T-cell (primary cell): ENCODE data around the gene IL32. TPM values are rescaled to one million over a fixed set of nuclear protein-coding genes. Genes with fewer than 3 reads are reported as not detected.
A peak's percentile ranks its signal among the peaks of the same experiment; 100 is the strongest.

Experiments used
- ATAC-seq, 4 experiments: fragments of 200-7000 bp in 3 of 4; fragments of 150-1000 bp in 1 of 4; cut with Tn5 transposase; replicated peaks in 1 of 4; 1 replicate in 3 of 4; 2 replicates in 1 of 4; pipeline ENCODE4 v1.10.0; 2021; ENCODE audit warnings: moderate library complexity in 3 of 4, mild to moderate bottlenecking in 2 of 4, moderate number of reproducible peaks in 1 of 4
- CTCF ChIA-PET, 2 donors: fragments of 300-600 bp; sonication (Branson Sonifier 250); formaldehyde crosslinking; loops; one replicate each; lab custom pipeline; 2022; ENCODE audit warnings: antibody characterized with exemption in 2 of 2; lab: Charles Lee
- POLR2A ChIA-PET, 2 donors: fragments of 300-600 bp; sonication (Branson Sonifier 250); formaldehyde crosslinking; loops; one replicate each; lab custom pipeline; 2022; ENCODE audit warnings: antibody characterized with exemption in 2 of 2; lab: Charles Lee
- DNase-seq, 35 experiments: peaks; one replicate each; pipeline versions ENCODE4 v3.0.0 to v3.0.0-alpha.2; 2013 to 2023
- H3K27ac ChIP-seq: one replicate; pipeline ENCODE4 v1.5.1; 2013; ENCODE audit warnings: low read length
- H3K27me3 ChIP-seq, 2 experiments: replicated peaks in 1 of 2; 1 replicate in 1 of 2; 2 replicates in 1 of 2; pipeline versions ENCODE4 v1.6.1 to v1.7.0; 2013; ENCODE audit warnings: low read length in 1 of 2, mixed read lengths in 1 of 2; ENCODE audit not compliant: control insufficient read depth in 2 of 2, insufficient read depth in 2 of 2; ENCODE audit errors: extremely low read depth in 1 of 2
- H3K36me3 ChIP-seq, 2 donors: 1 replicate in 1 of 2; 2 replicates in 1 of 2; pipeline versions ENCODE4 v1.6.1 to v1.7.0; 2013; ENCODE audit warnings: low read length in 1 of 2; ENCODE audit not compliant: control insufficient read depth in 2 of 2, insufficient read depth in 1 of 2; ENCODE audit errors: extremely low read depth in 1 of 2
- H3K4me1 ChIP-seq, 2 experiments: 1 replicate in 1 of 2; 2 replicates in 1 of 2; pipeline versions ENCODE4 v1.6.1 to v1.7.0; 2013; ENCODE audit warnings: low read length in 2 of 2, mixed read lengths in 1 of 2; ENCODE audit not compliant: insufficient read depth in 2 of 2, control insufficient read depth in 1 of 2; ENCODE audit errors: extremely low read depth in 1 of 2
- H3K4me3 ChIP-seq, 2 donors: 1 replicate in 1 of 2; 2 replicates in 1 of 2; pipeline versions ENCODE4 v1.5.1 to v1.7.0; 2013; ENCODE audit warnings: mild to moderate bottlenecking in 2 of 2, low read length in 1 of 2, moderate library complexity in 1 of 2; ENCODE audit not compliant: control insufficient read depth in 1 of 2; ENCODE audit errors: extremely low read depth in 1 of 2
- H3K9me3 ChIP-seq: 2 replicates; pipeline ENCODE4 v1.7.0; 2013
- H3K27ac Mint-ChIP-seq, 2 donors: one replicate each; pipeline ENCODE4 v1.8.0; 2020 to 2021; ENCODE audit warnings: mild to moderate bottlenecking in 2 of 2, mixed read lengths in 2 of 2
- H3K27me3 Mint-ChIP-seq, 2 donors: one replicate each; pipeline ENCODE4 v1.8.0; 2021 to 2022; ENCODE audit warnings: mixed read lengths in 2 of 2
- H3K36me3 Mint-ChIP-seq: one replicate; pipeline ENCODE4 v1.8.0; 2021; ENCODE audit warnings: mixed read lengths
- H3K4me1 Mint-ChIP-seq, 3 donors: one replicate each; pipeline ENCODE4 v1.8.0; 2020 to 2022; ENCODE audit warnings: mixed read lengths in 3 of 3, mild to moderate bottlenecking in 1 of 3
- H3K4me3 Mint-ChIP-seq, 3 donors: one replicate each; pipeline ENCODE4 v1.8.0; 2020 to 2022; ENCODE audit warnings: mild to moderate bottlenecking in 3 of 3, mixed read lengths in 3 of 3, moderate library complexity in 3 of 3
- H3K9me3 Mint-ChIP-seq, 3 donors: one replicate each; pipeline ENCODE4 v1.8.0; 2020 to 2022; ENCODE audit warnings: mixed read lengths in 3 of 3
- WGBS: methylation state at CpG from one replicate; pipeline ENCODE4 v1.1.5; 2013; ENCODE audit warnings: missing lambda C conversion rate; ENCODE audit not compliant: insufficient coverage; 5-methylcytosine and 5-hydroxymethylcytosine counted together
- total RNA-seq, 35 experiments: library from RNA in 6 of 35; stranded (reverse) in 6 of 35; fragments of 120-200 nt in 1 of 35; gene quantifications; one replicate each; pipeline versions ENCODE4 v1.2.1 to v1.2.4 and lab custom pipeline; 2013 to 2026

Gene IL32
- total RNA-seq, 5 donors from 2014 or later (not counting 1 experiment from before 2014, with no cell fraction given) = 736 to 1,200 (median 999) TPM

DNA sequence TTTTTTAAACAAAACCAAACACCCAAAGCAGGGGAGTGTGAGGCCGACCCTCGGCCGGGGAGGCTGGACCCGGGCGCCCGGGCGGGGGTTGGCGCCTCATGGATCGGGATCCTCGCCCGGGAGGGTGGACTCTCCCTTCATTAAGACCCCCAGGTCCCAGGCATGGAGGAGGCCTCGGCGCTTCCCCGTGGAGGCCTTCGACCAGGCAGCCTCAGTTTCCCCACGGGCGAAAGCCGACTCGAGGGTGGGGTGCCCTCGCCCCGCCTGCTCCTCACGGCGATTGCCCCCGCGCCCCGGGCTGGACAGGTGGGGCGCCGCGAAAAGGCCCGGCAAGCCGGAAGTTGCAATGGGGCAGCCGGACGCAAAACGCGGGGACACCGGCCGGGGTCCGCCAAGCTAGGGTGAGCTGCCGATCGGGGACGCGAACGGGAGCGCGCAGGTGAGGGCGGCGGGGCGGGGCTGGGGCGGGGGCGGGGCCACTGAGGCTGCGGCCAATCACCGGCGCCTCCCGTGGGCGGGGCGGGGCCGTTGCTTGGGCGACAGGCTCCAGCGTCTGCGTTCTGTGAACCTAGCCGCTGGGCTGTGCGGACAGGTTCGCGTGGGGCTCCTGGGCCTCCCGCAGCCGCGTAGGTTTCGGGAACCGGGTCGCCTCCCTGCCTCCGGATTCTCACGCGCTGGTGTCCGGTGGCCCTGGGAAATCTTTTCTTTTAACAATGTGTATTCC, 40.9 kb downstream of the IL32 start:
- H3K27me3 ChIP-seq = peaks cover 0 to 2% of the 10 kb centered on the region in 2 experiments
- Mint-ChIP-seq H3K4me1 (peaks cover 21 to 41% (median 40%) of the 10 kb centered on the region in 3 donors), H3K27ac (peak overlapping the region; percentile 90 to 92), H3K36me3 (no peaks in the 10 kb centered on the region), H3K27me3 (no peaks in the 10 kb centered on the region), H3K9me3 (no peaks in the 10 kb centered on the region), H3K4me3 (peak overlapping the region; percentile 79 to 86 (median 85))
- H3K36me3 ChIP-seq = peaks cover 0 to under 1% of the 10 kb centered on the region in 2 donors
- CTCF ChIA-PET = interaction anchor here in 1 of 2 donors (0.9 to 1.1 kb wide), 2 partner anchors 21 to 23 kb away, joined by 3 to 6 read pairs; no protein-coding TSS in a partner anchor
- peak overlapping the region; percentile 81 for H3K27ac ChIP-seq
- ATAC-seq (peak; percentile 89 to 95 (median 92)), DNase-seq (peak; percentile 69 to 93 (median 86))
- no peaks in the 10 kb centered on the region for H3K9me3 ChIP-seq
- under 1% methylated on average over 71 of the region's 74 CpGs for WGBS
- POLR2A ChIA-PET = interaction anchor here in 1 of 2 donors (0.7 kb wide), 1 partner anchor 77 kb away, joined by 3 read pairs; no protein-coding TSS in a partner anchor
- peak overlapping the region; percentile 63 to 80 for H3K4me3 ChIP-seq
- H3K4me1 ChIP-seq = peaks cover 6 to 40% of the 10 kb centered on the region in 2 experiments

DNA sequence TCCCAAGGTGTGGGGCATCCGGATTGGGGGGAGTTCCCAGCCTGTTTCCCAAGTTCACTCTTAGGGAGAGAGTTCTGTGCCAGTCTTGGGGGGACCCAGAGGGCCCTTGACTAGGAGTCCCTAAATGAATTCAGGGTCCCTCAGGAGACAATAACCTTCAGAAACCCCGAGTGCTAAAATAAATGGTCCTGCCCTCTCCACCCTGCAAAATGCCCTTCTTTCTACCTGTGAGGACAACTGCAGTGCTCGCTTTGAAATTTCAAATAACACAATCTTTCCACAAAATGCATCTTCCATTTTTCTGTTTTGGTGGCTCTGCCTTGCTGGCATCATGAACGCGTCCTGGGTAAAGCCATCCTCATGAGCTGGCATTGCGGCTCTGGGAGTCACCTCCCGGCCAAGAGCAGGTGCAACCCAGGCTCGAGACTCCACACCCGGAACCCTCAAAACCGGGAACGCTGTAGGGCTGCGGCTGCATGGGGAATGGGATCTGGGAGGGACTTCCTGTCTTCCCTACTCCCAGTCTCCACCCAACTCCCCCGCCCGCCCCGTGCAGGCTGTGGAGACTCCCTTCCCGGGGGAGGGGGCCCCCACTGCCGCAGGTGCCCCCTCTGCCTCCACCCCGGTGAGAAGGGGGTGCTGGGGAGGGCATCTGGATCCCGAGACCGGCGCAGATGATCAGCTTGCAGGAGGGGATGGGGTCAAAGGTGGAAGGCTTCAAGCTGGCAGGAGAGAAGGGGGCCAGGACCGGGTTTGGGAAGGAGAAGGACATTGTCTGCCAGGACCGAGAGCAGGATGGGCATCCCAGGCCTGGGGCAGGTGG, 46.8 kb downstream of the IL32 start, which contains the start of gene ZNF205:
Gene ZNF205, plus strand, starts transcription at position 529 of the 823 bp plus-strand sequence. CDS start 845 bp downstream, outside the sequence.
- no peak for DNase-seq
- ChIA-PET CTCF (no interaction called here), POLR2A (interaction anchor here in 1 of 2 donors (0.6 kb wide), 1 partner anchor 29 kb away, joined by 3 read pairs; no protein-coding TSS in a partner anchor)
- WGBS = 62% methylated on average over 11 of the region's 23 CpGs
- peaks cover 4% of the 10 kb centered on the region for H3K36me3 Mint-ChIP-seq
- H3K27me3 ChIP-seq = peaks cover 0 to 26% of the 10 kb centered on the region in 2 experiments
- H3K36me3 ChIP-seq = peaks cover 0 to 4% of the 10 kb centered on the region in 2 donors
- H3K27me3 Mint-ChIP-seq = no peaks in the 10 kb centered on the region
- peaks cover 1 to 2% of the 10 kb centered on the region in 2 experiments for H3K4me1 ChIP-seq
- no peaks in the 10 kb centered on the region for H3K9me3 ChIP-seq
- no peak for ATAC-seq
- H3K4me1 Mint-ChIP-seq = peaks cover 2 to 4% (median 3%) of the 10 kb centered on the region in 3 donors
- H3K4me3 Mint-ChIP-seq = no peak within 1 kb of the TSS
- H3K27ac ChIP-seq = no peak within 1 kb of the TSS
- no peak within 1 kb of the TSS for H3K27ac Mint-ChIP-seq
- no peak within 1 kb of the TSS for H3K4me3 ChIP-seq
- H3K9me3 Mint-ChIP-seq = no peaks in the 10 kb centered on the region

DNA sequence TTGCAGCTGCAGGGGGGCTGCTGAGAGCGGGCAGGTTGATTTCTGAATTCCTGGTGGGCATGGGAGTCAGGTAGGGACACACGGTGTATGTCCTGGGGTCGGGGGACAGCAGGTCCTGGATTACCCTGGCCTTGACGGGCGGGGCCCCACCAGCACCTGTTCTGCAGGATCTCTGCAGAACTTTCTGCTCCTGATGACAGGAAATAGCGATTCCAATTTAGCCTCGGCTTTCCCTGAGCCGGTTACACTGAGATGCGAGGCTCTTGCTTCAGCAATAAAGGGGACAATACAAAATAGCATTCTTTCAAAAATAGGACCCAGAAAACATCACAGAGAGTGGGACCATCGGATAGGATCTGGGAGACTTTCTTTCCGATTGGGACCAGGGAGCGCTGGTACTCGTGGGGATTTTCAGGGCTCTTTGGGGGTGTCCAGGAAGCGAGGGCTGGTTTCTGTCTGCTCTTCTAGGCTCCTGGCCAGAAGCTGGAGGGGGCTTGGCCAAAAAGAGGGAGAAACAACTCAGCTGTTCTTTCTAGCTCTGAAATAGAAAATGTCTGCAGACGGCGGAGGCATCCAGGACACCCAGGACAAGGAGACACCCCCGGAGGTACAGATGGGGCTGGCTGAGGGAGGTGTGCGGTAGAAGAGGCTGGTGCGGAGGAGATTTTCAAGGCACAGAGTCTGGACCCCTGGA, 47.6 kb downstream of the IL32 start:
- H3K4me1 Mint-ChIP-seq = peaks cover 0 to 2% (median 0%) of the 10 kb centered on the region in 3 donors
- no peak overlapping the region for H3K4me3 Mint-ChIP-seq
- Histone ChIP-seq H3K4me3 (no peak overlapping the region), H3K9me3 (no peaks in the 10 kb centered on the region), H3K36me3 (peaks cover 0 to 4% of the 10 kb centered on the region in 2 donors), H3K27me3 (peaks cover 0 to 26% of the 10 kb centered on the region in 2 experiments), H3K27ac (no peak overlapping the region), H3K4me1 (no peaks in the 10 kb centered on the region)
- 74% methylated on average over 14 of the region's 19 CpGs for WGBS
- CTCF ChIA-PET = interaction anchor here in 1 of 2 donors (0.6 kb wide), 1 partner anchor 27 kb away, joined by 3 read pairs; no protein-coding TSS in a partner anchor
- H3K27ac Mint-ChIP-seq = no peak overlapping the region
- DNase-seq (no peak), ATAC-seq (no peak)
- H3K9me3 Mint-ChIP-seq = no peaks in the 10 kb centered on the region
- no peaks in the 10 kb centered on the region for H3K27me3 Mint-ChIP-seq
- POLR2A ChIA-PET = interaction anchor here in 1 of 2 donors (0.6 kb wide), 1 partner anchor 29 kb away, joined by 3 read pairs; no protein-coding TSS in a partner anchor
- H3K36me3 Mint-ChIP-seq = peaks cover 4% of the 10 kb centered on the region

DNA sequence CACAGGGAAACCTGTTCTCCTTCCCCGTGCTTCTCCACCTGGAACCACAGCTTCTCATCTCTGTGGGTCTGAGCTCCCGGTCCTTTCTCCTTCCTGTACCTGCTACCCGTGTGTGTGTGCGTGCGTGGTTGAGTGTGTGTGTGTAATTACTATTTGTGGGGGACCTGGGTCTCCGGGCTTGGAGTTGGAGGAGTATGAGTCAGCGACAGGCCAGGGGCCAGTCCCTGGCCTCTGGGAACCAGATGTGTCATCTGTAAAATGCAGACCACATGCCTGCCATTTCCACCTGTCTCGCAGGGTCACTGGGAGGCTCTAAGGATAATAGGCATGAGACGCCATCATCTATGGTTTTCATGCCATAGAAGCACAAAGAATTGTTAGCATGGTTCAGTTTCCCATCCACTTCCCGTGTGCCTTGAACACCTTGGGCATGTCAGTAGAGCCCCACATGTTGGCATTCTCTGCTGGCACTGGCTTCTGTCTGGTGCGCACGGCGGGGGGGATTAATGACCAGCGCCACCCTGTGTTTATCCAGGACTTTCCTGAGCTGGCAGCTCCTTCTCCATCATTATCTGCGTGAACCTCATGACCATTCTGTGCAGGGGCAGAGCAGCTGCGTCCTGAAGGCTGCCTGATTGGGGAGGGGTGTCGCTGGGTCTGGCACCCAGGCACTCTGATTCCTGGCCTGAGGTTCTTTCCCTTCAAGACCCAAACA, 48.5 kb downstream of the IL32 start:
- no peaks in the 10 kb centered on the region for H3K9me3 ChIP-seq
- POLR2A ChIA-PET = interaction anchor here in 1 of 2 donors (0.5 kb wide), 1 partner anchor 156 kb away, joined by 3 read pairs; no protein-coding TSS in a partner anchor
- peaks cover 0 to 2% (median 0%) of the 10 kb centered on the region in 3 donors for H3K4me1 Mint-ChIP-seq

DNA sequence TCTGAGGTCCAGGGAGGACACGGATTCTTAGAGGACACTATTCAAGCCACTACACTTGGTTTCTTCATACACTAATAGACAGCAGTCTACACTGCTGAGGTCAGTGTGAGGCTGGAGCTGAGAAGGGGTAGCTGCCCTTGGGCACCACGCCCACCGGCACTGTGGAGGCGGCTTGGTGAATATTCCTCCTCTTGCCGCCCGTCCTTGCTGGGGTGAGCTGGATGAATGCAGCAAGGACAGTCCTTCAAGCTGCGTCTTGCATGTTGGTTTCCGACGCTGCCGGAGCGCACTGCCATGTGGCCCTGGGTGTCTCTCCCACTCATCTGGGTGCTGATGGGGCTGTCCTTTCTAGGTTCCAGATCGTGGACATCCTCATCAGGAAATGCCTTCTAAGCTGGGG, 49.6 kb downstream of the IL32 start:
- H3K9me3 Mint-ChIP-seq = no peaks in the 10 kb centered on the region
- no peak overlapping the region for H3K27ac Mint-ChIP-seq
- no peak overlapping the region for H3K27ac ChIP-seq
- no peak overlapping the region for H3K4me3 ChIP-seq
- DNase-seq (no peak), ATAC-seq (no peak)
- no peak overlapping the region for H3K4me3 Mint-ChIP-seq
- ChIA-PET CTCF (interaction anchor here (0.6 to 0.7 kb wide), 3 partner anchors 13 to 102 kb away, joined by 3 to 4 read pairs (median 4); no protein-coding TSS in a partner anchor), POLR2A (interaction anchor here in 1 of 2 donors (0.6 kb wide), 1 partner anchor 40 kb away, joined by 3 read pairs; no protein-coding TSS in a partner anchor)
- 94% methylated on average over 10 of the region's 12 CpGs for WGBS
- H3K4me1 Mint-ChIP-seq = no peaks in the 10 kb centered on the region
- no peaks in the 10 kb centered on the region for H3K4me1 ChIP-seq
- H3K36me3 Mint-ChIP-seq = peaks cover 4% of the 10 kb centered on the region
- H3K27me3 Mint-ChIP-seq = no peaks in the 10 kb centered on the region
- H3K9me3 ChIP-seq = no peaks in the 10 kb centered on the region
- H3K36me3 ChIP-seq = peaks cover 0 to 4% of the 10 kb centered on the region in 2 donors
- peaks cover 0 to 26% of the 10 kb centered on the region in 2 experiments for H3K27me3 ChIP-seq

More for the DNA sequence above, 48.5 kb downstream of the IL32 start:
- no peaks in the 10 kb centered on the region for H3K27me3 Mint-ChIP-seq
- H3K4me1 ChIP-seq = no peaks in the 10 kb centered on the region
- H3K27ac ChIP-seq = no peak overlapping the region
- H3K36me3 Mint-ChIP-seq = peaks cover 4% of the 10 kb centered on the region
- H3K27ac Mint-ChIP-seq = no peak overlapping the region
- no peaks in the 10 kb centered on the region for H3K9me3 Mint-ChIP-seq
- no peak overlapping the region for H3K4me3 Mint-ChIP-seq
- peaks cover 0 to 4% of the 10 kb centered on the region in 2 donors for H3K36me3 ChIP-seq
- ATAC-seq = no peak
- 82% methylated on average over 7 of the region's 17 CpGs for WGBS
- peaks cover 0 to 26% of the 10 kb centered on the region in 2 experiments for H3K27me3 ChIP-seq
- CTCF ChIA-PET = interaction anchor here in 1 of 2 donors (0.6 kb wide), 1 partner anchor 26 kb away, joined by 3 read pairs; no protein-coding TSS in a partner anchor
- DNase-seq = no peak
- H3K4me3 ChIP-seq = no peak overlapping the region
